ENCODE data around the gene UQCR11.

DNA sequence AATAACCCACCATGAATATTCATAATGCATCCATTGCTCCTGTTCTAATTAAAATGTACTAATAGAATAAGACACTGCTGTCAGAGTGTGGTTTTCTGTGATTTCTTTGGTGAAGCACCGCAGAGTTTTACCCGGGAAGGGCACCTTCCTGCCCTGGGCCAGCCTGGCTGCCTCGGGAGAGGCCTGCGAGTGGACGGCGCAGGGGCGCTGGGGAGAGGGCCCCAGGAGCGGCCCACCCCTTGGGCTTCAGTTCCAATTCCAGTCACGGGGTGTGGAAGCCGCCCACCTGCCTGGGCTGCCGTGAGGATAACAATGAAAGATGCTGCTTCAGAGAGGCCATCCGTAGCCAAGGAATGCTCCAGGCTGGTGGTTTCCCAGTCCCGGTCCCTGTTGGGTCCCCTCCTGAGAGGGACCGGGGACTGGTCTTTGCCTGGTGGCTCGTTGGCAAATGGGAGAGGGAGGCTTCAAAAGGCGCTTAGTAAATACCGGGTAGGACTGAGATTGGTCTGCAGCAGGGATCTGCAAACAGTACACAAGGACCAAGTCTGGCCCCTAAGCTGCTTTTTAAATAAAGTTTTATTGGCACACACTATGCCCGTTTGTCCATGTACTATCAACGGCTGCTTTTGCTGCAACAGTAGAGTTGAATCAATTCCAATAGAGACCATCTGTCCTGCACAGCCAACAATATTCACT is 29.1 kb upstream of the UQCR11 start:
- TF ChIP-seq, protein P1, sequence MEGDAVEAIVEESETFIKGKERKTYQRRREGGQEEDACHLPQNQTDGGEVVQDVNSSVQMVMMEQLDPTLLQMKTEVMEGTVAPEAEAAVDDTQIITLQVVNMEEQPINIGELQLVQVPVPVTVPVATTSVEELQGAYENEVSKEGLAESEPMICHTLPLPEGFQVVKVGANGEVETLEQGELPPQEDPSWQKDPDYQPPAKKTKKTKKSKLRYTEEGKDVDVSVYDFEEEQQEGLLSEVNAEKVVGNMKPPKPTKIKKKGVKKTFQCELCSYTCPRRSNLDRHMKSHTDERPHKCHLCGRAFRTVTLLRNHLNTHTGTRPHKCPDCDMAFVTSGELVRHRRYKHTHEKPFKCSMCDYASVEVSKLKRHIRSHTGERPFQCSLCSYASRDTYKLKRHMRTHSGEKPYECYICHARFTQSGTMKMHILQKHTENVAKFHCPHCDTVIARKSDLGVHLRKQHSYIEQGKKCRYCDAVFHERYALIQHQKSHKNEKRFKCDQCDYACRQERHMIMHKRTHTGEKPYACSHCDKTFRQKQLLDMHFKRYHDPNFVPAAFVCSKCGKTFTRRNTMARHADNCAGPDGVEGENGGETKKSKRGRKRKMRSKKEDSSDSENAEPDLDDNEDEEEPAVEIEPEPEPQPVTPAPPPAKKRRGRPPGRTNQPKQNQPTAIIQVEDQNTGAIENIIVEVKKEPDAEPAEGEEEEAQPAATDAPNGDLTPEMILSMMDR (IDR thresholded peaks at IDR 0.05) = no peak
- TF ChIP-seq POLR2A (IDR thresholded peaks at IDR 0.05) (no peak), EP300 (IDR thresholded peaks at IDR 0.05) (no peak)

Data from gastroesophageal sphincter (tissue), 3 donors.